Endothelial cell of hepatic sinusoid (primary cell): ENCODE measurements around the gene HSPA13.
"Not testable (repeated sequence)": the region's sequence is repeated elsewhere in the genome, so short reads cannot be mapped to it uniquely, and the experiment has no call there.

ENCODE experiments used
- in situ Hi-C: cut with HindIII; loops from 2 replicates; pipeline ENCODE4 v1.10.0; 2017; ENCODE audit warnings: low sequenced_read_pairs

Gene HSPA13, protein sequence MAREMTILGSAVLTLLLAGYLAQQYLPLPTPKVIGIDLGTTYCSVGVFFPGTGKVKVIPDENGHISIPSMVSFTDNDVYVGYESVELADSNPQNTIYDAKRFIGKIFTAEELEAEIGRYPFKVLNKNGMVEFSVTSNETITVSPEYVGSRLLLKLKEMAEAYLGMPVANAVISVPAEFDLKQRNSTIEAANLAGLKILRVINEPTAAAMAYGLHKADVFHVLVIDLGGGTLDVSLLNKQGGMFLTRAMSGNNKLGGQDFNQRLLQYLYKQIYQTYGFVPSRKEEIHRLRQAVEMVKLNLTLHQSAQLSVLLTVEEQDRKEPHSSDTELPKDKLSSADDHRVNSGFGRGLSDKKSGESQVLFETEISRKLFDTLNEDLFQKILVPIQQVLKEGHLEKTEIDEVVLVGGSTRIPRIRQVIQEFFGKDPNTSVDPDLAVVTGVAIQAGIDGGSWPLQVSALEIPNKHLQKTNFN

DNA sequence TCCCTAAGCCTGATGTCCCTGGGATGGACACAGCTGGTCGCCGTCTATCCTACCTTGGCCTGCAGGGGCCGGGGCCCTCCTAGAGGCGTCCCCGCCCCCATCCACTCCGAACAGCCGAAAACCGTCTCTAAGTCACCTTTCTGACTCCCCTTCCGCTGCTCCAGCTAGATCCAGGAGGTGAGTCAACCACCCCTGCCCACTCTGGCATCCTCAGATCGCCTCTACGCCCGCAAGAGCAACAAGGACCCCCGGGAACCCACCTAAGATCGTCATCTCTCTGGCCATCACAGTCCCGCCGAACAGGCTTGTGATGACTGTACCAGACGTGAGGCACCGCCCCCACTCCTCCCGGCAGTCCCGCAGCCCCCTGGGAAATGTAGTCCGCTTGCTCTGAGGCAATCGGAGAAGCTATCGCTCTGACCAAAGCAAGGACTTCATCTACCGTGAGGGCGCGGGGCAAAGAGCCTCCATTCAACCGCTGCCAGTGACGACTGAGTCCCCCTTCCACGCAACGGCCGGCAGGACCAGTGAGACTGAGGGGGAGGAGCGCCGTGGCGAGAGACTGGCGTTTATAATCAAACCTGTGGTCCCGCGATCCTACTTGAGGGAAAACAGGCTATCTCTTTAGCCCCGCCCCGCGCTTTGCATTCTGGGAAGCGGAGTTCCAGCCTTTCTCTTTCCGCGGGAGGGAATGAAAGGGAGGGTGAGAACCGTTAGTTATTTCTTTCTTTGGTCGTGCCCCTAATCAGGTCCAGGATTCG, at the start of gene HSPA13:
Gene HSPA13, minus strand, starts transcription at position 312 of the 761 bp plus-strand sequence. Its CDS starts 27 bp downstream, at position 285.
- in situ Hi-C loops: no loop called here

DNA sequence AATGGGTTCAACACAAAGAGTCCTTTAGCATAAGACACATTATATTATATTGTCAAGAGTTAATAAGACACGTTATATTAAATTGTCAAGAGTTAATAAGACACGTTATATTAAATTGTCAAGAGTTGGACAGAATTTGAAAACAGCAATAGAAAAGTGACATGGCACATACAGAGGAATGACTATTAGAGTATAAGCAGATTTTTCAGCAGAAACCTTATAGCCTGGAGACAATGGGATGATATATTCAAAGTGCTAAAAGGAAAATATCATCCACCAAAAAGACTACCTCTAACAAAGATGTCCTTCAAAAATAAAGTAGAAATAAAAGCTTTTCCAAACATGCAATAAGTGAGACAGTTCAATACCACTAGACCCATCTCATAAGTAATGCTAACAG, 36.0 kb upstream of the HSPA13 start:
- in situ Hi-C loops: no loop called here

DNA sequence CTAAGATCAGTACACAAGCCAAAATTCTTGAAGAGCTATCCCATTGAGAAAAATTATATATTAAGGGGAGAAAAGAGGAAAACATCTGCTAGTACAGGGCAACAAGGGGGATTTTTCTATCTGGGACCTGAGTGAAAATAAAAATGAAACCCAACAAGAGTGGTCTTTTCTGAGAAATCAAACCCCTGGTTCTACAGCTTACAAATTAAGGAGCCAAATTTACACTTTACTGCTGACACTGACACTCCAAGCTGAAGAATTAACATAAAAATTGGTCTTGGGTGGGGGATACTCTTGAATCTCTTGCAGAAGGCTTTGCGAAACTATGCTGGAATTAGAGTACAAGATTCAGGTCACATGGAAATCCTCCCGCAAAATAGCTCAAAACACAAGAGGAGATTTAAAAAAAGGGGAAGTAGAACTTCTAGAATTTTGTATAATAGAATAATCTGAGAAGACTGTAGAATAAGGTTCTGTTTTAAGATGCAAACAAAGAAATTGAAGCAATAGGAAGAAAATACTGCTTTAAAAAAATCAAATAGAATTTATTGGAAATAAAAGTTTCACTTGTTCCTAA, 32.1 kb upstream of the HSPA13 start:
- in situ Hi-C loops: no loop called here

DNA sequence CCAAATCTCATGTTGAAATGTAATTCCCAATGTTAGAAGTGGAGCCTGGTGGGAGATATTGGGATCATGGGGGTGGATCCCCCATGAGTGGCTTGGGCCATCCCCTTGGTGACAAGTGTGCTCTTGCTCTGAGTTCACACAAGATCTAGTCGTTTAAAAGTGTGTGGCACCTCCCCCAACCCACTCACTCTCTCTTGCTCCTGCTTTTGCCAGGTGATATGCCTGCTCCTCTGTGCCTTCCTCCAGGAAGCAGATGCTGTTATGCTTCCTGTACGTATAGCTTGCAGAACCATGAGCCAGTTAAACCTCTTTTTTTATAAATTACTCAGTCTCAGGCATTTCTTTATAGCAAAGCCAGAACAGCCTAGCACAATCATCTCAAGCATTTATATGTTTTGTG, 23.0 kb upstream of the HSPA13 start:
- in situ Hi-C loops: no loop called here

DNA sequence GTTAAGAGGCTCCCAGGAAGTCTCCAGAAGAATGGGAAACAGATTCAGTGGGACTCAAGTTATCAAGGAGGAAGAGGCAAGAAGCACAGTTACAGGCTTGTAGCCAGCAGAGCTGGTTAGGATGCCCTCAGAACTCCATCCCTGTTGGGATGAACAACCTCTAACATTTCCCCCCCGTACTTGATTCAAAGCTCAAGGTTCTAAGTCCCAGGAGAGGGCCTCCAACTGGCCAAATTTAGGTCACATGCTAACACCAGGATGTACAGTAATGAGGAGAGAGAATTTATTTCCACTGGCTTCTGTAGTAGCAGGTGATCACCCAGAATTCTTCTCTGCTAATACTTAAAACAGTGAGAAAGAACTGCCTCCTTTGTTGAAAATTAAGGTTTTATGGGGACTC, 22.3 kb upstream of the HSPA13 start:
- in situ Hi-C loops: no loop called here

DNA sequence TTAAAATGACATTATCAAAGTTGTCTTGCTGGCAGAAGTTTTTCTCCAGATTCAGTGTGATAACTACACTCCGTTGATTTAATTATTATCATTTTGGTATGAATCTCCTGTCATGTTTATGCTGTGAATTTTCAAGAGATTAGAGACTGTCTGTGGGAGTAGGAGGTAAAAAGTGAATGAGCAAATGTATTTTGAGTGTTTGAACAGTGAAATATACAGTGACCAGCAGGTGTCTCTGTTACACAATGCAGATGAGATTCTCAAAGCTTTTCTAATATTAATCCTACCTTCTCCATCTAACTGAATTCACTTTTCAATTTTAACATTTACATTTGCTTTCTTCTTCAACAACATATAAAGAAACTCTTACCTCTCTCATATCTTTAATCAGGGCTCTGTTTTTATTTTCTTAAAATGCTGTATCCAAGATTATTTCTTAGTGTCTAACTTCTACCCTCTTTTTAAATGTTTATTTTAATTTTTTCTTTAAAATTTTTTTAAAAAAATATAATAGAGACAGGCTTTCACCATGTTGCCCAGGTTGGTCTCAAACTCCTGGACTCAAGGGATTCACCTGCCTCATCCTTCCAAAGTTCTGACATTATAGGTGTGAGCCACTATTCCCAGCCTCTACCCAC, 20.9 kb upstream of the HSPA13 start:
- in situ Hi-C loops: no loop called here

DNA sequence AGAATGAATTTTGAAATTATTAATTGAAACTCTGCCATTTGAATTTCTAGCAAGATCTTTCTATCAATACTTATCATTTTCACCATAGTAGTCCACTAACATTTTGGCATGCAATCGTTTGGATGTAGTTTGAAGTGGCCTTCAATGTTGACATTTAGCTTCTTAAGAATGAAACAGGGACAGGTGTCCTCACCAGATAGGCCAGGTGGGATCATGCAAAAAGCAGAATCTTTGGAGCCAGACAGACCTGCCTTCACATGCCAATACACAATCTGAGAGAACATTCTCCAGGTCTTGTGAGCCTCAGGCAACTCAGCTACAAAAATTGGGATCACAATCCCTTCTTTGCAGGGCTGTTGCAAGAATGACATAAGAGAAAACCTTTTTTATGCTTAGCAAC, 18.3 kb upstream of the HSPA13 start:
- in situ Hi-C loops: no loop called here

DNA sequence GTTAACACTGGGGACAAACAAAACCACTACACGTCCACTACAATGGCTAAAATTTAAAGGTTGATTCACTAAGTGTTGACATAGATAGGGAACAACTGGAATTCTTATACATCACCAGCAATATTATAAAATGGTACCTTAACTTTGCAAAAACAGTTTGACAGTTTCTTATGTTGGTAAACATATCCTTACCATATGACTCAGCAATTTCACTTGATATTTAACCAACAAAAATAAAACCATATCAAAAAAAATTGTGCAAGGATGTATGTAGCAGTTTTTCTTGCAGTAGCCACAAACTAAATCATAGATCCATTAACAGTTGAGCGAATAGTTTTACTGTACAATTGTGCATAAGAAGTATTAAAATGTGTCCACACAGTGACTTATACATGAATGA, 5.3 kb upstream of the HSPA13 start:
- in situ Hi-C loops: no loop called here

DNA sequence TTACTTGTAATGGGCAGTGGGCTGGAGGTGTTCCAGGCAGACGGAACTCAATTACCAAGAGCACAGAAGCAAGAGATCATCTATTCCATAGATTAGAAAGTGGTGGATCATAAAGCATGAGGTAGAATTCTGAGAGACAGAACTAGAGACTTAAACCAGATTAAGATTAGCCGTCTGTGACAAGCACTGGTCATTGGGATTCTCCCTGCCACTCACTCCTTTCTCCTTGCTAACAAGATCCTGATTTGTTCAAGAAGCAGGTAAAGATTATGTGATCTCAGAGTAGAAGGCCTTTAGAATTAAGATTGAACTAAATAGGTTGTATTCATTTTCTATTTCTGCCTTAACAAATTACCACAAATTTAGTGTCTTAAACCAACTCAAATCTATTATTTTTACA, 1.5 kb upstream of the HSPA13 start:
- in situ Hi-C loops: no loop called here

DNA sequence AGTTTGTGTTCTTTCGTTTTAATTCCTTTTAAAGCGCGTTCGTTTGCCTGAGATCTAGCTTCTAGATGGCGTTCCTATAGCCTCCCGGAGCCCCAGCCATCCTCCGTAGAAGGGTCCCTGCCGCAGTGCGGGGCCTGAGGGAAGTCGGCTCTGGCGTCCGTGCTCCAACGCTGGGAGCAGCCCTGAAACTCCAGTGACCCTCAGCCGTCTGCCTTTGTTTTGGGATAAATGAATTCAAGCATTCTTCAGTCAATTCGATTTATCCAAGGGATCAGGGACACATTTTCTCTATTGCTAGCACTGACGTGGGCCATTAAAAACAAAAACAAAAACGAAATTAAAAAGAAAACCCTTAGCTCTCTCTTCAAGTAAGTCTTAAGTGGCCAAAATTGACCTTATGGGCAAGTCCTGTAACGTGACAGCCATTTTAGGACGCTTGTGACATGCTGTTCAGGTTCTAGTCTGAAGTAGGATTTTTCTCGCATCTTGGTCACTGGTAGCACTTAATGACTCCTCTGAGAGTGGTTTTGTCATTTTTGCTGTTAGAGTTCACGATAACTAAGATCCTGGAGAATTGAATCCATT, 742 bp upstream of the HSPA13 start:
- in situ Hi-C loops: no loop called here

DNA sequence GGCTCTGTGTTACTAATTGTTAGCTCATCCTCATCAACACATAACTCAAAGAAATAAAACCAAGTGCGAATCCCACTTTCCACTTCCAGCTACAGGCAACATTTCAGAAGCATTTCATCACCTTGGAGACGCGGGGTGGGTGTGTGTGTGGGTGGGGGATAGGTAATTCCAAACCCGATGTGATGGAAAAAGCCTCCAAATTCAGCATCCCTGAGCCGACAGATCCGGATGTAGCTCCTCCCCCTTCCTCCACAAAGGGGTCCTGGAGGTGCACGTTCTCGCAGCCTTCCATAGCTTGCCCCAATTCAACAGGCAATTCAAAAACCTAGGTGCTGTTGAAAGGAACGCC, 486 bp downstream of the HSPA13 start:
- in situ Hi-C loops: no loop called here

DNA sequence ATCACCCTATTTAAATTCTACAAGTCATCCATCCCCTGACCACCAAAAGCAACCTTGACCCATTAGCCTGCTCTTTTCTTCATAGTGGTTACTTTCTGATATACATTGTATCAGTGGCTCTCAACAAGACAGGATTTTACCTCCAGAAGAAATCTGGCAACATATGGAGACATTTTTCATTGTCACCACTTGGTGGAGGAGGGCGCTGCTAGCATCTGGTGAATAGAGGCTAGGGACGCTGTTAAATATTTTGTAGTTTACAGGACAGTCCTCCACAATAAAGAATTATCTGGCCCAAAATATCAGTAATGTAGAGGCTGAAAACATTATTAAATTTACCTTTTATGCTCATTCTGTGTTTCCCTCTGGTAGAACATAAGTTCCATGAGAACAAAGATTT, 6.1 kb downstream of the HSPA13 start:
- in situ Hi-C loops: no loop called here

DNA sequence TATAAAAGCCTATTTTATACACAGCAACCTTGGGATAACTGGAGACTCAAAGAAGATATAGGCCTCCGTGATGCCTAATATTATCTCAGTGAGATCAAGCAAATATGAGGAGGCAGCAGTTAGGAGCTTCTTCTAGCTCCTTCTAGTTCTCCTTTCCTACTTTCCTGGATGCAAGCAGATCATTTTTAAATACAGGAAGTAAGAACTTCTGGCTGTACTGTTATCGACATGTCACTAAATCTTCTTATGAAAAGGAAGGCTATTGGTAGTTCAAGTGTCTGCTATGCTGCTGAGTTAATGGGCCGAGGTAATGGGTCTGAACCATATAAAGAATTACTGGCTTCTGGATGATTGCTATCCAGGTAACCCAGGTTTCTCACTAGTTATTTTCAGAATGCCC, 15.9 kb downstream of the HSPA13 start:
- in situ Hi-C loops: no loop called here

DNA sequence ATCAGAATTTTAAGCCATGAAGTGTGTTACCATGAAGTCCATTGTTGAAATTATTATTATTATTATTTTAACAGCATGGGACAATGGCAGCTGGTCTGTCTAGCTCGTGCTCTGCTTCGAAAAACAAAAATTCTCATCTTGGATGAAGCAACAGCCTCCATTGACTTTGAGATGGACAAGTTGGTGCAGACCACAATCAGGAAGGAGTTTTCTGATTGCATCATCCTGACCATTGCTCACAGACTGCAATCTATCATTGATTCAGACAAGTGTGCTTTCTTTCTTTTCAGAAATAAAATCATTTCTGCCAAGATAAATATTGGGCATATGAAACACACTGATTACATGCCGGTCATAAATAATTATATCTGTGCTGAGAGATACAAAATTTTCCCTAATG, 21.0 kb downstream of the HSPA13 start:
- in situ Hi-C loops: no loop called here

DNA sequence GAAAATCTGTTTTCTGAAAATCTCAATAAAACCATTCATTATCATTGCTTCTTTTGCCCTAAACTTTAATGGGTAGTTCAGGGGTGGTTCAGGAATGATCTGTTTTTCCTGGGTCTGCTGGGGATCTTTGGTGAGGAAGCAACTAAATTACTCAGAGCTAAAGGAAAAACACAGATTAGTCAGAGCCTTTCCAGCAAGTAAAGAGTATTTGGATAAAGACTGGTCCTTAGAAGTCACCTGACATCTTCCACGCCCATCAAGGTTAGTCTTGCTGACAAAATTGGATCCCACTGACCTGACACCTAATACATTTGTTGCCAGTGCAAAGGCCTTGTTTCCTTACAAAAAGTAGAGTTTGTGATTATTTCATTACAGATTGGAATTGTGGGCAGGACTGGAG, 24.2 kb downstream of the HSPA13 start:
- in situ Hi-C loops: no loop called here

DNA sequence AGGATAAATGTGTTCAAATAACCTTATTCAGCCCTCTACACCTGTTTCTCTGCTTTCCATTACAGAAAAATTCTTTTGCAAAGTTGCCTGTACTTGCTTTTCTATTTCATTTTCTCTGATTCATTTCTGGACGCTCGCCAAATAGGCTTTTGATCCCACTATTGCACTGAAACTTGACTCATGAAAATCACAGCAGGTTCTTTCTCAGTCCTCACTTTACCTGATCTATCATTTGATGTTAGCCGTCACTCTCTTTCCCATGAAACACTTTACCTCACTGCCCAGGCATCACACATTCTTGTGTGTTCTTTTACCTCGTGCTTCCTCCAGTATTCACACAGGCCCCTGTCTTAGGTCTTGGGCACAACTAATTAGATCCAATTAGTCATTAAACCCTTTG, 26.2 kb downstream of the HSPA13 start:
- in situ Hi-C loops: no loop called here

DNA sequence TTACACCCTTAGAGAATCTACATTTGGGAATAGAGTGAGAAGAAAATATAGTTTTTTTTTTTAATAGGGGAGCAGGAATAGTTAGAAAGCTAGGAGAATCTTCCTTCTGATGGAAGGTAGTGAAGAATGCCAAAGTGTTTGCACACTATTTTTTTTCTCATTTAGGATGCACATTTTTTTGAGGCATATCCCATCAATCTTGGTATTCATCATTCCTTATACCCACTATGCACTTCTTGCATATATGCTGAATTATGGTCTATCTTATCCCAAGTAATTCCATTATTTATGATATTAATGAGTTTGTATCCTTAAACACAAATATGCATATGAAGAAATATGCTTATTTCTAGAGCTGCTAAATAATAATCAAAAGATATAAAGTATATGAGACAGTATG, 28.4 kb downstream of the HSPA13 start:
- in situ Hi-C loops: no loop called here

DNA sequence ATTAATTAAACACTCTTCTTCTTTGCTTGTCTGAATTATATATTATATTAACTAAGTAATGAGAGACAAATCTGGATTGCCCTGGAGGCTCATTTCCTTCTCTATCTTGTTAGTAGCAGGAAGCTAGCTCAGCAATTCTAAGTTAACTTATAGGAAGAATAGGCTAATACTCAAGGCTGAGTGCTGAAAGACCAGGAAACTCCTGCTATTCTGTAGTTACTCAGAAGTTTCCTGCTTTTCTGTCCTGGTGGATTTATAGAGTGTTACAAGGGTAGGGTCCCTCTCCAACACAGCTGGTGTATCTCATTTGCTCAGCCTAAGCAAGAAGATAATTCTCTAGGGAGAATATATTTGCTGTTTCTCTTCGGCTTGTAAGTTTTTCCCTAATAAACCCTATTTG, 29.2 kb downstream of the HSPA13 start:
- in situ Hi-C loops: no loop called here

DNA sequence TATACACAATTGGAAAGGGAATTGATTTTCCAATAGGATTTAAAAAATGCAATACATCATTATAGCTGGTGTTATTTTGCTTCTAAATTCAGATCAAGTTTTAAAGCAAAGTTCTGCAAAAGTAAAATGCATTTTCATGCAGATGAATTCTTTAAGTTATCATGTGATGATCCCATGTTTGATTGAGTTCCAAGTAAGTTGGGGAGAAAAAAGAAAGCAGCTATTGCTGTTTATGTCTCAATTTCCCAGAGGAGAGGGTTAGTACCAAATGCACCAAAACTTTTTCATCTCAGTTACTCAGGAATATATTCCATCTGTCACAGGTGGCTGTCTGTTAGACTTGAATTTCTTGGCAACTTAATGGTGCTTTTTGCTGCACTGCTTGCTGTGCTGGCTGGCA, 29.7 kb downstream of the HSPA13 start:
- in situ Hi-C loops: no loop called here

DNA sequence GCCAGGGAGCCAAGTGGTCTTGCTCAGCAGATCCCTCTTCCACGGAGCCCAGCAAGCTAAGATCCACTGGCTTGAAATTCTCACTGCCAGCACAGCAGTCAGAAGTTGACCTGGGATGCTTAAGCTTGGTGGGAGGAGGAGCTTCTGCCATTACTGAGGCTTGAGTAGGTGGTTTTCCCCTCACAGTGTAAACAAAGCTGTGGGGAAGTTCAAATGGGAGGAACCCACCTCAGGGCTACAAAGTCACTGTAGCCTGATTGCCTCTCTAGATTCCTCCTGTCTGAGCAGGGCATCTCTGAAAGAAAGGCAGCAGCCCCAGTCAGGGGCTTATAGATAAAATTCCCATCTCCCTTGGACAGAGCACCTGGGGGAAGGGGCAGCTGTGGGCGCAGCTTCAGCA, 55.6 kb downstream of the HSPA13 start:
- in situ Hi-C loops: not testable (repeated sequence)

DNA sequence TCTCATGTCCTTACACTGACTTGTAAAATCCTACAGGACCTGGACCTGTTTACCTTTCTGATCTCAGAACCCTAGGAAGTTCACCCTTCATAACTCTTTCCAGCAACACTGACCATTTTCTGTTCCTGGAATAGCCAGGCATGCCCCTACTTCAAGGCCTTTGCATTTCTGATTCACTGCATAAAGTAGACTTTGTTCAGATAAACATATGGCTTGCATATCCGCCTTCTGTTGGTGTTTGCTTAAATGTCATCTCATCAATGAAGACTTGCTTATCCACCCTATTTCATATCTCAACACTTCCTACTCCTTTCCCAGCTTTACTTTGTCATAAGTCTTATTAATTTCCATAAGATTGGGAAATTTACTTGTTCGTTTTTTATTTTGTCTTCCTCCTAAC, 57.4 kb downstream of the HSPA13 start:
- in situ Hi-C loops: no loop called here
